Mucosa of gallbladder (tissue), 1 donor: ENCODE results near the gene HEATR5A. TPM values are rescaled to one million over a fixed set of nuclear protein-coding genes. Genes with fewer than 3 reads are reported as not detected.
"Not testable (repeated sequence)": the region's sequence is repeated elsewhere in the genome, so short reads cannot be mapped to it uniquely, and the experiment has no call there.

Experiments
- DNase-seq: peaks from one replicate; pipeline ENCODE4 v3.0.0-alpha.2; 2020; ENCODE audit warnings: low spot score
- total RNA-seq: library from RNA; stranded (reverse); gene quantifications from one replicate; pipeline ENCODE4 v1.2.1, GENCODE V29; 2021
- donor health status: DM: no; HTN: no; CAD: no.

HEATR5A gene
- total RNA-seq, 1 donor from 2014 or later = 41.6 TPM

- no peak for DNase-seq
Observed at GRCh38 chr14:31388687-31389413, 31.5 kb downstream of the HEATR5A start.

- DNase-seq = no peak
Observed at GRCh38 chr14:31387091-31387490, 33.3 kb downstream of the HEATR5A start.

- DNase-seq = no peak
Observed at GRCh38 chr14:31386271-31386670, 34.1 kb downstream of the HEATR5A start.

- DNase-seq = no peak
Observed at GRCh38 chr14:31382221-31382620, 38.1 kb downstream of the HEATR5A start.

GRCh38 chr14:31380106-31380505 lies 40.2 kb downstream of the HEATR5A start:
- DNase-seq = no peak

GRCh38 chr14:31379125-31379947 lies 41.0 kb downstream of the HEATR5A start:
- DNase-seq = not testable (repeated sequence)

- DNase-seq = no peak
Observed at GRCh38 chr14:31377433-31377832, 42.9 kb downstream of the HEATR5A start.

GRCh38 chr14:31371646-31372045 lies 48.7 kb downstream of the HEATR5A start:
- no peak for DNase-seq

GRCh38 chr14:31363331-31364073 lies 56.8 kb downstream of the HEATR5A start:
- no peak for DNase-seq

- no peak for DNase-seq
Observed at GRCh38 chr14:31362746-31363145, 57.6 kb downstream of the HEATR5A start.

- DNase-seq = not testable (repeated sequence)
Observed at GRCh38 chr14:31361761-31362160, 58.6 kb downstream of the HEATR5A start.

GRCh38 chr14:31360919-31361662 lies 59.3 kb downstream of the HEATR5A start:
- DNase-seq = no peak

GRCh38 chr14:31357279-31357678 lies 63.1 kb downstream of the HEATR5A start:
- DNase-seq = no peak

- DNase-seq = no peak
Observed at GRCh38 chr14:31346097-31346496, 74.3 kb downstream of the HEATR5A start.

- DNase-seq = no peak
Observed at GRCh38 chr14:31341280-31341679, 79.1 kb downstream of the HEATR5A start.

GRCh38 chr14:31340297-31341063 lies 79.9 kb downstream of the HEATR5A start:
- DNase-seq = no peak

- DNase-seq = no peak
Observed at GRCh38 chr14:31339743-31340142, 80.6 kb downstream of the HEATR5A start.

- DNase-seq = no peak
Observed at GRCh38 chr14:31337331-31337730, 83.0 kb downstream of the HEATR5A start.

GRCh38 chr14:31336646-31337045 lies 83.7 kb downstream of the HEATR5A start:
- DNase-seq = no peak

GRCh38 chr14:31331395-31331794 lies 89.0 kb downstream of the HEATR5A start:
- not testable (repeated sequence) for DNase-seq
